Right lobe of liver (tissue), 6 donors: Measurements from ENCODE around the gene PELI1. TPM values are rescaled to one million over a fixed set of nuclear protein-coding genes. Genes with fewer than 3 reads are reported as not detected.
"Not testable (repeated sequence)": the region's sequence is repeated elsewhere in the genome, so short reads cannot be mapped to it uniquely, and the experiment has no call there.

ENCODE experiments used
- ATAC-seq, 4 donors: fragments of 200-7000 bp; cut with Tn5 transposase; one replicate each; pipeline ENCODE4 v1.9.1; 2020; ENCODE audit warnings: mild to moderate bottlenecking in 4 of 4, moderate library complexity in 4 of 4
- DNase-seq, 3 donors: peaks; one replicate each; pipeline ENCODE4 v3.0.0-alpha.2; 2020
- H3K27ac ChIP-seq, 3 donors: fragments of 200-600 bp; one replicate each; pipeline ENCODE4 v1.8.0; 2022
- H3K27me3 ChIP-seq, 2 donors: fragments of 200-600 bp; one replicate each; pipeline ENCODE4 v1.8.0; 2022
- H3K36me3 ChIP-seq, 4 donors: fragments of 200-600 bp; sonication (generic) in 1 of 4; one replicate each; pipeline versions ENCODE4 v1.5.1 to v1.8.0; 2017 to 2022; ENCODE audit warnings: control low read depth in 1 of 4
- H3K4me1 ChIP-seq, 4 donors: fragments of 200-600 bp; sonication (generic) in 1 of 4; one replicate each; pipeline versions ENCODE4 v1.5.1 to v1.8.0; 2017 to 2022; ENCODE audit warnings: control low read depth in 1 of 4
- H3K4me3 ChIP-seq, 3 donors: fragments of 200-600 bp; one replicate each; pipeline ENCODE4 v1.8.0; 2022
- H3K9me3 ChIP-seq, 4 donors: fragments of 200-600 bp; sonication (generic) in 1 of 4; one replicate each; pipeline versions ENCODE4 v1.5.1 to v1.8.0; 2017 to 2022; ENCODE audit warnings: control low read depth in 1 of 4
- POLR2A ChIP-seq: fragments of 450-650 bp; IDR thresholded peaks from one replicate; pipeline ENCODE4 v1.6.1; 2017; ENCODE audit warnings: antibody characterized with exemption, mild to moderate bottlenecking
- WGBS: methylation state at CpG from one replicate; pipeline ENCODE4 v1.1.6; 2018; ENCODE audit warnings: low coverage, low lambda C conversion rate; ENCODE audit not compliant: insufficient coverage; ENCODE audit errors: missing lambda C conversion rate; 5-methylcytosine and 5-hydroxymethylcytosine counted together
- intact Hi-C, 2 donors: fragments of 100-400 bp; cut with DNase I; formaldehyde crosslinking; loops; one replicate each; pipeline versions ENCODE4 v1.11.2 to v1.14.1; 2022
- total RNA-seq, 6 experiments: library from RNA; depleted of rRNA in 2 of 6; stranded (reverse); fragments of >200 nt in 2 of 6; fragmentation: NEBNext Ultra II Directional in 3 of 6; extraction: Animal tissue kit (Norgen Biotek cat#: 25700) in 3 of 6; gene quantifications; one replicate each; pipeline versions ENCODE4 v1.1.0 to v1.2.4, GENCODE V29; 2016 to 2023
- TF ChIP-seq, protein P1 (sequence below), 4 donors: fragments of 200-600 bp in 3 of 4; fragments of 450-650 bp in 1 of 4; IDR thresholded peaks; one replicate each; pipeline versions ENCODE4 v1.5.1 to v1.8.0; 2016 to 2022; ENCODE audit warnings: antibody characterized with exemption in 4 of 4, mild to moderate bottlenecking in 2 of 4
- donor health status: DM: no; HTN: yes; CAD: no.
- donor health status: DM: no; HTN: no; CAD: no.
- donor health status: DM: no; HTN: no; CAD: no.
- donor health status: DM: no; HTN: yes; CAD: no.
- donor health status: DM: no; HTN: yes; CAD: no.

The PELI1 gene
- total RNA-seq, 6 experiments from 2014 or later: 4.7 to 18.8 (median 8.3) TPM

DNA sequence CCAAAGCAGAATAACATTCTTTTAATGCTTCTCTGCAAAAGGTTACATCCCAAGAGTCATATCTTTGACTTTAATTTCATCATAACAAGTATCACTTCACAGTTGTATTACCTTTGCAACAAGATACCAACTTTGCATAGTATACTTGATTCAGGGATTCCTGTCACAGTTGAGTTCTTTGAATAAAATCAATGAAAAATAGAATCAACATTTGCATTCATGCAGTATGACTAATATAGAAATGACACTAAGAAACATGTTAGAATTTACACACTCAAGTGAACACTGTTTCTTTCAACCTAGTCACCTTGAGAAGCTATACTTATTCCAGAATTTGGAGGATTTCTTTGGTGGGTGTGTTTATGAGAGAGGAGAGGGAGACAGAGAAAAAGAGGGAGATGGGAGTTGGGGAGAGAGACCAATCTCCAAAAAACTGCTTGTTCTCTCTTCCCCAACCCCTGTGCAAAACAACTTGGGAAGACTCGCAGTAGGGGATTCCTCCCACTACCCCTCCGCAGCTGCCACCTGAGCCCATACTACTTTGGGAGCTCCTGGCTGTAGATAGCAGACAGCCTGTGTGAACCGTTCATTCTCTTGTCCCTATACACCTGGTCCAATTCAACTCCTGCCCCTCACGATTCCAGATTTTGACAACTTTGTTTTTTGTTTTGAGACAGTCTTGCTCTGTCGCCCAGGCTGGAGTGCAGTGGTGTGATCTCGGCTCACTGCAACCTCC lies 57.7 kb downstream of the PELI1 start:
- WGBS: 89% methylated on average over 3 of the region's 6 CpGs
- H3K36me3 ChIP-seq: no peaks in the 10 kb centered on the region
- DNase-seq (no peak), ATAC-seq (no peak)
- no peaks in the 10 kb centered on the region for H3K9me3 ChIP-seq
- no peak for TF ChIP-seq POLR2A
- TF ChIP-seq, protein P1, sequence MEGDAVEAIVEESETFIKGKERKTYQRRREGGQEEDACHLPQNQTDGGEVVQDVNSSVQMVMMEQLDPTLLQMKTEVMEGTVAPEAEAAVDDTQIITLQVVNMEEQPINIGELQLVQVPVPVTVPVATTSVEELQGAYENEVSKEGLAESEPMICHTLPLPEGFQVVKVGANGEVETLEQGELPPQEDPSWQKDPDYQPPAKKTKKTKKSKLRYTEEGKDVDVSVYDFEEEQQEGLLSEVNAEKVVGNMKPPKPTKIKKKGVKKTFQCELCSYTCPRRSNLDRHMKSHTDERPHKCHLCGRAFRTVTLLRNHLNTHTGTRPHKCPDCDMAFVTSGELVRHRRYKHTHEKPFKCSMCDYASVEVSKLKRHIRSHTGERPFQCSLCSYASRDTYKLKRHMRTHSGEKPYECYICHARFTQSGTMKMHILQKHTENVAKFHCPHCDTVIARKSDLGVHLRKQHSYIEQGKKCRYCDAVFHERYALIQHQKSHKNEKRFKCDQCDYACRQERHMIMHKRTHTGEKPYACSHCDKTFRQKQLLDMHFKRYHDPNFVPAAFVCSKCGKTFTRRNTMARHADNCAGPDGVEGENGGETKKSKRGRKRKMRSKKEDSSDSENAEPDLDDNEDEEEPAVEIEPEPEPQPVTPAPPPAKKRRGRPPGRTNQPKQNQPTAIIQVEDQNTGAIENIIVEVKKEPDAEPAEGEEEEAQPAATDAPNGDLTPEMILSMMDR (IDR thresholded peaks at IDR 0.05): no peak
- H3K27ac ChIP-seq: no peak overlapping the region
- H3K4me1 ChIP-seq: no peaks in the 10 kb centered on the region
- no peak overlapping the region for H3K4me3 ChIP-seq
- H3K27me3 ChIP-seq: no peaks in the 10 kb centered on the region
- intact Hi-C loops: no loop called here

DNA sequence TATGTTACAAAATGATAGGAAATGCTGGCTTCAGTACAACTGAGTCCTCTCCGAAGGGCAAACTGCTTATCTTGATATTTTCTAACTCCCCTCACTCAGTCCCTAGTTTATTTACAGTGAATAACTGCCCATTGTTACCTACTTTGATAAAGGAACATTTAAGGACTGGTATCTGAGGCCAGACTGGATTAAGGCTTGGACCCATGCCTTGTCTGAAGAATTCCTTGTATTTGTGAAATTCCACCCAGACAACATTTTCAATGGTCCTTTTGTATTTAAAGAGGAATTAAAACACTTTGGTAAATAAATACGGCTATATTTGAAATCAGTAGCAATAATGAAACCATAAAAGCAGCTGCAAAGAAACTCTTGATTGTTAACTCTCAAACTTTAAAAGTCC lies 58.3 kb downstream of the PELI1 start:
- WGBS: 11% methylated on average over 2 of the region's 2 CpGs
- H3K4me1 ChIP-seq: no peaks in the 10 kb centered on the region
- no peaks in the 10 kb centered on the region for H3K27me3 ChIP-seq
- no peaks in the 10 kb centered on the region for H3K36me3 ChIP-seq
- no peak overlapping the region for H3K27ac ChIP-seq
- H3K4me3 ChIP-seq: no peak overlapping the region
- TF ChIP-seq, protein P1 (IDR thresholded peaks at IDR 0.05): no peak
- no peak for TF ChIP-seq POLR2A
- intact Hi-C loops: no loop called here
- ATAC-seq (no peak), DNase-seq (no peak)
- no peaks in the 10 kb centered on the region for H3K9me3 ChIP-seq

DNA sequence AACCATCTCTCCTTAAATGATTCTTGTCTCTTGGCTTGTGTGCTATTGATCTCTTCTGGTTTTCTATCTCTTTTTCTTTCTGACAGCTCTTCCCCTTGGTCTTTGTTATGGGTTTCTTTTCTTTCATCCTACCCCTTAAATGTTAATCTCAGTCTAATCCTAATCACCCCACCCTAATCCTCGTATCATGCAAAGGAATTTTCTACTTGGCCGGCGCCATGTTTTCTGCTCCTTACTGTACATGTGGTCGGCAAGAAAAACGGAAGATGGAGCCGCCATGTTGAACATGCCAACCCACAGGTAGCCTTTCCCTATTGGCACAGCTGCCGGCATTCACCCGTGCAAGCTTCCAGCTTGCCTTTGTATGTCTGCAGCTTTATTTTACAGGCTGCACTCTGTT lies 63.2 kb downstream of the PELI1 start:
- intact Hi-C loops: no loop called here
- ATAC-seq: no peak
- no peaks in the 10 kb centered on the region for H3K9me3 ChIP-seq
- no peak for DNase-seq
- no peak overlapping the region for H3K27ac ChIP-seq
- H3K4me1 ChIP-seq: no peaks in the 10 kb centered on the region
- 92% methylated on average over 4 of the region's 8 CpGs for WGBS
- TF ChIP-seq, protein P1 (IDR thresholded peaks at IDR 0.05): no peak
- TF ChIP-seq POLR2A: no peak
- no peak overlapping the region for H3K4me3 ChIP-seq
- H3K36me3 ChIP-seq: no peaks in the 10 kb centered on the region
- H3K27me3 ChIP-seq: no peaks in the 10 kb centered on the region

DNA sequence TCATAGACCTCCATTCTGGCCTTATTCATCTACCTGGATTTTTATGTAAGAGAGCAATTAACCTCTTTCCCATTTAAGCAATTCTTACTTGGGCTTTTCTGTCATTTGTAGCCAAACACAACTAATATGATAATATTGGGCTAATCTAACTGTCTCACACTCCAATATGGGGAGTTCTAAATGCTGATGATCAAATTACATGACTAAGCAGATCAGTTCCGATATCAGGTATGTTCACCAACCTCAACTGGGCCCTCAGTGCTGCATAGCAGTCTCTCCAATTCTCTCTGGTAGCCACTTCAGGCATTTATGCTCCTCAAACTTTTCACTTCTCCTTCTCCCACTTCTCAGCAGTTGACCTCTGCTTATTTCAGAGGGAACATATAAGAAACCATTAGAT lies 64.0 kb downstream of the PELI1 start:
- no peaks in the 10 kb centered on the region for H3K27me3 ChIP-seq
- 100% methylated on average over 1 of the region's 1 CpG for WGBS

DNA sequence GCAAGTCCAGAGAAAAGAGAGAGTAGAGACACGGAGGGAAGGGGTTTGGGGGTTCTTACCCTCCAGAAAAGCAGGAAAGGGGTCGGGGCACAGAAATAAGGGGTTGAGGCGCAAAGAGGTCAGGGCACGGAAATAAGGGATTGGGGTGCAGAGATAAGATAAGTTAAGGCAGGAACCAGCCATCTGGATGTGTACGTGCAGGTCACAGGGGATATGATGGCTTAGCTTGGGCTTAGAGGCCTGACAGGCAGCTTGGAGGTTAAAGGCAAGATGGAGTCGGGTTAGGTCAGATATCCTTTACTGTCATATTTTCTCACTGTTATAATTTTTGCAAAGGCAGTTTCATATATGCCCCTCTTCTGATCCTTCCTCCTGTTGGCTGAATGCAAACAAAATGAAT lies 64.5 kb downstream of the PELI1 start:
- DNase-seq, H3K4me3 ChIP-seq, H3K27ac ChIP-seq, H3K27me3 ChIP-seq, H3K36me3 ChIP-seq, ATAC-seq, intact Hi-C loops, H3K9me3 ChIP-seq, H3K4me1 ChIP-seq: not testable (repeated sequence)
- 78% methylated on average over 4 of the region's 6 CpGs for WGBS

More for the DNA sequence above, 64.0 kb downstream of the PELI1 start:
- DNase-seq: no peak
- H3K4me3 ChIP-seq: no peak overlapping the region
- ATAC-seq: no peak
- intact Hi-C loops: no loop called here
- TF ChIP-seq, protein P1 (IDR thresholded peaks at IDR 0.05): no peak
- no peak for TF ChIP-seq POLR2A
- H3K9me3 ChIP-seq: no peaks in the 10 kb centered on the region
- no peaks in the 10 kb centered on the region for H3K36me3 ChIP-seq
- H3K27ac ChIP-seq: no peak overlapping the region
- H3K4me1 ChIP-seq: no peaks in the 10 kb centered on the region

DNA sequence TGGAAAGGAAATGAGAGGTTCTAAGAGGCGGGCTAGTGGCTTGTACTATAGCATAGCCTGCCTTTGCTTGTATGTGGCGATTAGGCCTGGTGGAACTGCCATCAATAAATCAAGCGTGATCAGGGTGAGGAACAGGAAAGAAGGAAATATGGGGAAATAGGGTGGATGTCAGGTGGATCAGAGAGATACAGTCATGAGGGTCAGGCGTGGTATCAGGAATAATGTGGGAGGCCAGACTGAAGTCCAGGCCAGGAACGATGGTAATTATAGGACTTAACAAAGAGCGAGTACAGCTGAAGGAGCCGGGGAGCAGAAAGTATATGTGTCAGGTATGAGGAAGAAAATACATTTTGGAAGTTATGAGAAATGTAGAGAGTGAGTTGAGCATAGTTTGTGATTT lies 67.4 kb downstream of the PELI1 start:
- intact Hi-C loops, H3K27ac ChIP-seq, H3K36me3 ChIP-seq, H3K4me3 ChIP-seq, H3K27me3 ChIP-seq, ATAC-seq, H3K4me1 ChIP-seq, H3K9me3 ChIP-seq, DNase-seq: not testable (repeated sequence)
- 90% methylated on average over 7 of the region's 7 CpGs for WGBS

DNA sequence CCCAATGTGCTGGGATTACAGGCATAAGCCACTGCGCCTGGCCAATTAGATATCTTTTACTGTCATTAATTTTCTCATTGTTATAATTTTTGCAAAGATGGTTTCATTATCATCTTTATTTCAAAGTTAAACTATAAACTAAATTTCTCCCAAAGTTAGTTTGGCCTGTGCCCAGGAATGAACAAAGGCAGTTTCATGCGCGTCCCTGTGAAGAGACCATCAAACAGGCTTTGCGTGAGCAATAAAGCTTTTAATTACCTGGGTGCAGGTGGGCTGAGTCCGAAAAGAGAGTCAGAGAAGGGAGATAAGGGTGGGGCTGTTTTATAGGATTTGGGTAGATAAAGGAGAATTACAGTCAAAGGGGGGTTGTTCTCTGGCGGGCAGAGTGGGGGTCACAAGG lies 69.6 kb downstream of the PELI1 start:
- H3K4me1 ChIP-seq, H3K4me3 ChIP-seq, H3K9me3 ChIP-seq, DNase-seq, H3K27ac ChIP-seq, H3K36me3 ChIP-seq, ATAC-seq, intact Hi-C loops, H3K27me3 ChIP-seq: not testable (repeated sequence)
- WGBS: 97% methylated on average over 6 of the region's 6 CpGs
